ENCODE measurements around the gene FKBP15. TPM values are rescaled to one million over a fixed set of nuclear protein-coding genes. Genes with fewer than 3 reads are reported as not detected.

The FKBP15 gene
- total and polyA plus RNA-seq, 2 donors (not counting 3 experiments of a cell fraction or from before 2014, with no cell fraction given), result 16.8 to 26.8 TPM

DNA sequence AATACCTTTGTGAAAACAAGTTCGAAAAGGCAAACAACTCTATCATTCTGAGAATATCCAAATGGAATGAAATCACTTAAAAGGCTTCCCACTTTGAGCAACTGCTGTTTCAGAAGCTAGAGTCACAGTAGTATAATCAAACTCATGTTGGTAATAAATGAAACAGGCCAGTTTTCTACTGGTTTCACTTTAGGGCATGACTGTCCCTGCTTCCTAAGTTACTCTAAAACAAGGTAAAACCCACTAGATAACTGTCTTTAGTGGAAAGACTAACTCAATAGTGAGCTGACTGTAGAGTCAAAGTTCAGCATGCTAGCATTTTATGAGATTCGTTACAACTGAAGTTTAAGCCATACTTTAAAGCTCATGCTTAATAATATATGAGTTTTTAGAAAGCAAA lies 48.3 kb upstream of the FKBP15 start:
- BruUV-seq (replicated peaks), result no TSS peak

DNA sequence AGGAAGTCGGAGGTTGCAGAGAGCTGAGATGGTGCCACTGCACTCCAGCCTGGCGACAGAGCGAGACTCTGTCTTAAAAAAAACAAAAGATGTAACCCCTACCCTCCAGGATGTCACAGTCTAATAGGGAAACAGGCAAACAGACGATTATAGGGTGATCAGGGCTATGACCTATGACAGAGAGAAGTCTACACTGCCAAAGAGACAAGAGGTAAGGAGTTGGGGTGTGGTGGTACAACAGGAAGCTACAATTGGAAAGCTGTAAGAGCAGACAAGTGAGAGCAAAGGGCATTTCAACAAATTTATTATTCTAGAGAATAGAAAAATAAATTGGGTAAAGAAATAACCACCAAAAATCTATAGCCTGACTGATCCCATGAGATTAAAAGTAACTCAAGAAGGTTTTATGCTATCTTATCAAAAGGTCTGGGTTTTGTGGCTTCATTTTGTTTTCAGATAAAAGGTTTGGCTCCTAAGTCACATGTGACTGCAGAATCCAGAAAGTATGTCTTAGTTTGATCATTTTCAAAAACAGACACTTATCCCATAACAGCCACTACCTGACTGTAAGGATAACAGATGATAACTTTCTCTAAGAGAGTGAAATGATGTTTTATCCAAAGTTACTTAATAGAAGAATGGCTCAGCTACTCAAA lies 47.0 kb upstream of the FKBP15 start:
- Histone ChIP-seq H3K9me3 (replicated peaks; ENCODE audit: control insufficient read depth, insufficient read depth, low read length) (no peaks in the 10 kb centered on the region), H3K4me2 (ENCODE audit: insufficient read depth, low read length) (no peak overlapping the region), H3K4me1 (ENCODE audit: control insufficient read depth, extremely low read depth, insufficient read depth, low read length) (no peaks in the 10 kb centered on the region), H3K4me3 (replicated peaks in 1 of 3; ENCODE audit: insufficient read depth in 1 of 3, low read depth in 1 of 3, low read length in 3 of 3) (no peak overlapping the region), H3K9me1 (replicated peaks; ENCODE audit: control insufficient read depth, extremely low read depth, insufficient read depth, low read length) (no peaks in the 10 kb centered on the region), H3K36me3 (ENCODE audit: control insufficient read depth in 2 of 2, extremely low read depth in 1 of 2, insufficient read depth in 2 of 2, low read length in 2 of 2) (peaks cover 13 to 19% of the 10 kb centered on the region in 2 experiments), H3K27me3 (ENCODE audit: control insufficient read depth in 2 of 2, insufficient read depth in 2 of 2, low read length in 2 of 2) (no peaks in the 10 kb centered on the region), H3K27ac (ENCODE audit: insufficient read depth, low read depth, low read length) (no peak overlapping the region), H3K79me2 (ENCODE audit: control insufficient read depth, insufficient read depth, low read length) (no peaks in the 10 kb centered on the region), H2AFZ (ENCODE audit: low read depth, low read length) (no peak overlapping the region), H3K9ac (replicated peaks; ENCODE audit: extremely low read depth, insufficient read depth, low read length) (no peak overlapping the region), H4K20me1 (replicated peaks; ENCODE audit: control insufficient read depth, extremely low read depth, insufficient read depth, low read length) (no peaks in the 10 kb centered on the region)
- DNase-seq (ENCODE audit: low read depth, low spot score) (no peak), FAIRE-seq (no peak)
- dilution Hi-C loops (cut with MboI; ENCODE audit: extremely low pct_ligation_motif_present, low sequenced_read_pairs) (no loop called here), intact Hi-C loops (cut with micrococcal nuclease) (no loop called here)
- CTCF ChIA-PET, result no interaction called here
- BruUV-seq (replicated peaks), result no TSS peak
- POLR2A ChIA-PET, result no interaction called here
- TF ChIP-seq JUN (IDR thresholded peaks at IDR 0.05; ENCODE audit: borderline replicate concordance, insufficient read depth, insufficient read length, low read depth) (no peak), CTCF (IDR thresholded peaks at IDR 0.05; ENCODE audit: extremely low read depth in 1 of 2, insufficient read depth in 1 of 2, low read depth in 1 of 2, low read length in 2 of 2) (no peak), POLR2AphosphoS5 (IDR thresholded peaks at IDR 0.05; ENCODE audit: insufficient read depth, low read depth, low read length) (no peak), GATA2 (IDR thresholded peaks at IDR 0.05; ENCODE audit: insufficient read depth, insufficient read length, low read depth, low read length) (no peak), POLR2A (IDR thresholded peaks at IDR 0.05; ENCODE audit: low read depth, low read length) (no peak), EZH2 (IDR thresholded peaks at IDR 0.05; ENCODE audit: borderline replicate concordance, low read depth, low read length, severe bottlenecking) (no peak), FOS (IDR thresholded peaks at IDR 0.05; ENCODE audit: borderline replicate concordance, insufficient read depth, low read length) (no peak), MYC (IDR thresholded peaks at IDR 0.05; ENCODE audit: low read depth, low read length) (no peak)
- TF ChIP-seq, protein P1, sequence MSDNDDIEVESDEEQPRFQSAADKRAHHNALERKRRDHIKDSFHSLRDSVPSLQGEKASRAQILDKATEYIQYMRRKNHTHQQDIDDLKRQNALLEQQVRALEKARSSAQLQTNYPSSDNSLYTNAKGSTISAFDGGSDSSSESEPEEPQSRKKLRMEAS (IDR thresholded peaks at IDR 0.05; ENCODE audit: insufficient read depth, insufficient read length), result no peak

More for the DNA sequence above, 48.3 kb upstream of the FKBP15 start:
- Histone ChIP-seq H2AFZ (ENCODE audit: low read depth, low read length) (no peak overlapping the region), H3K4me1 (ENCODE audit: control insufficient read depth, extremely low read depth, insufficient read depth, low read length) (peaks cover 4% of the 10 kb centered on the region), H3K79me2 (ENCODE audit: control insufficient read depth, insufficient read depth, low read length) (peaks cover 5% of the 10 kb centered on the region), H3K27ac (ENCODE audit: insufficient read depth, low read depth, low read length) (no peak overlapping the region), H3K4me3 (replicated peaks in 1 of 3; ENCODE audit: insufficient read depth in 1 of 3, low read depth in 1 of 3, low read length in 3 of 3) (no peak overlapping the region), H4K20me1 (replicated peaks; ENCODE audit: control insufficient read depth, extremely low read depth, insufficient read depth, low read length) (no peaks in the 10 kb centered on the region), H3K36me3 (ENCODE audit: control insufficient read depth in 2 of 2, extremely low read depth in 1 of 2, insufficient read depth in 2 of 2, low read length in 2 of 2) (peaks cover 13 to 19% of the 10 kb centered on the region in 2 experiments), H3K9me3 (replicated peaks; ENCODE audit: control insufficient read depth, insufficient read depth, low read length) (no peaks in the 10 kb centered on the region), H3K4me2 (ENCODE audit: insufficient read depth, low read length) (no peak overlapping the region), H3K27me3 (ENCODE audit: control insufficient read depth in 2 of 2, insufficient read depth in 2 of 2, low read length in 2 of 2) (no peaks in the 10 kb centered on the region), H3K9me1 (replicated peaks; ENCODE audit: control insufficient read depth, extremely low read depth, insufficient read depth, low read length) (no peaks in the 10 kb centered on the region), H3K9ac (replicated peaks; ENCODE audit: extremely low read depth, insufficient read depth, low read length) (no peak overlapping the region)
- DNase-seq (ENCODE audit: low read depth, low spot score) (no peak), FAIRE-seq (no peak)
- POLR2A ChIA-PET, result no interaction called here
- intact Hi-C loops (cut with micrococcal nuclease) (no loop called here), dilution Hi-C loops (cut with MboI; ENCODE audit: extremely low pct_ligation_motif_present, low sequenced_read_pairs) (no loop called here)
- TF ChIP-seq MYC (IDR thresholded peaks at IDR 0.05; ENCODE audit: low read depth, low read length) (no peak), POLR2AphosphoS5 (IDR thresholded peaks at IDR 0.05; ENCODE audit: insufficient read depth, low read depth, low read length) (no peak)
- CTCF ChIA-PET, result interaction anchor here (1.0 kb wide), 1 partner anchor 12 kb away, joined by 3 read pairs; no protein-coding TSS in a partner anchor

All from endothelial cell of umbilical vein (primary cell).